Cardiac muscle cell (in vitro differentiated cells and primary cell): ENCODE results near the gene PNISR. TPM values are rescaled to one million over a fixed set of nuclear protein-coding genes. Genes with fewer than 3 reads are reported as not detected.

Experiments
- DNase-seq, 2 donors: peaks; one replicate each; pipeline versions ENCODE4 v3.0.0 to v3.0.0-alpha.2; 2010 to 2017; ENCODE audit warnings: low read depth in 1 of 2, low spot score in 1 of 2
- H3K27ac ChIP-seq: fragments of 200-600 bp; sonication (generic); 2 replicates; pipeline ENCODE4 v1.5.1; 2016
- H3K27me3 ChIP-seq: fragments of 200-600 bp; sonication (generic); 2 replicates; pipeline ENCODE4 v1.6.0; 2016; ENCODE audit warnings: control low read depth
- H3K36me3 ChIP-seq: fragments of 200-600 bp; sonication (generic); 2 replicates; pipeline ENCODE4 v1.5.1; 2016; ENCODE audit warnings: control low read depth
- H3K4me1 ChIP-seq: fragments of 200-600 bp; sonication (generic); 2 replicates; pipeline ENCODE4 v1.8.1; 2017; ENCODE audit warnings: low read depth, mild to moderate bottlenecking, mixed run types
- H3K4me3 ChIP-seq: fragments of 200-600 bp; sonication (generic); 2 replicates; pipeline ENCODE4 v1.5.1; 2016; ENCODE audit warnings: mild to moderate bottlenecking
- H3K9me3 ChIP-seq: fragments of 200-600 bp; sonication (generic); 2 replicates; pipeline ENCODE4 v1.5.1; 2017; ENCODE audit warnings: low read depth, mild to moderate bottlenecking, control low read depth
- polyA plus RNA-seq: library from polyadenylated mRNA; unstranded; fragments of >200 nt; fragmentation: Nextera tagmentation; extraction: Ambion mirVana; gene quantifications from 2 replicates; pipeline ENCODE4 v1.2.1, GENCODE V29; 2016
- total RNA-seq: library from RNA; depleted of rRNA; stranded (reverse); fragments of >200 nt; gene quantifications from 2 replicates; pipeline ENCODE4 v1.2.3, GENCODE V29; 2016
- TF ChIP-seq, protein P1 (sequence below): IDR thresholded peaks from 2 replicates; pipeline ENCODE4 v1.5.1; 2012; ENCODE audit warnings: low read depth, mild to moderate bottlenecking, low read length

The PNISR gene
- total and polyA plus RNA-seq, 2 experiments from 2014 or later: 175 to 217 TPM

DNA sequence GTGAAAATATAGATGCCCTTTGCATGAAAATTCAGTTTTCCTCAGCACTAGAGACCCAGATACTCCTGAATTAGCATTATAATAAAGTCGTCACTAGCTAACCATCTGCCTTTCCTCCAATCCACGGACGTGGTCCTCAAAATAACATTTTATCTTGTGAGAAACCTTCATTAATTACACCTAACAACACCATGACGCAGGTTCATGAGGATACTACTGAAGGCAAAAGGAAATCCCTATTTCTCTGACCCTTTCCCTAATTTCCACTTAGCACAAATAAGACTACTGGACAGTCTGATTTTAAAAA, 1.3 kb upstream of the PNISR start:
- Histone ChIP-seq H3K4me3 (peak overlapping the region; percentile 55), H3K27me3 (no peaks in the 10 kb centered on the region), H3K27ac (peak overlapping the region; percentile 96), H3K9me3 (no peaks in the 10 kb centered on the region), H3K4me1 (peaks cover 12% of the 10 kb centered on the region), H3K36me3 (no peaks in the 10 kb centered on the region)
- peak in 1 of 2 donors; percentile 8 for DNase-seq
- TF ChIP-seq, protein P1, sequence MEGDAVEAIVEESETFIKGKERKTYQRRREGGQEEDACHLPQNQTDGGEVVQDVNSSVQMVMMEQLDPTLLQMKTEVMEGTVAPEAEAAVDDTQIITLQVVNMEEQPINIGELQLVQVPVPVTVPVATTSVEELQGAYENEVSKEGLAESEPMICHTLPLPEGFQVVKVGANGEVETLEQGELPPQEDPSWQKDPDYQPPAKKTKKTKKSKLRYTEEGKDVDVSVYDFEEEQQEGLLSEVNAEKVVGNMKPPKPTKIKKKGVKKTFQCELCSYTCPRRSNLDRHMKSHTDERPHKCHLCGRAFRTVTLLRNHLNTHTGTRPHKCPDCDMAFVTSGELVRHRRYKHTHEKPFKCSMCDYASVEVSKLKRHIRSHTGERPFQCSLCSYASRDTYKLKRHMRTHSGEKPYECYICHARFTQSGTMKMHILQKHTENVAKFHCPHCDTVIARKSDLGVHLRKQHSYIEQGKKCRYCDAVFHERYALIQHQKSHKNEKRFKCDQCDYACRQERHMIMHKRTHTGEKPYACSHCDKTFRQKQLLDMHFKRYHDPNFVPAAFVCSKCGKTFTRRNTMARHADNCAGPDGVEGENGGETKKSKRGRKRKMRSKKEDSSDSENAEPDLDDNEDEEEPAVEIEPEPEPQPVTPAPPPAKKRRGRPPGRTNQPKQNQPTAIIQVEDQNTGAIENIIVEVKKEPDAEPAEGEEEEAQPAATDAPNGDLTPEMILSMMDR: no peak

DNA sequence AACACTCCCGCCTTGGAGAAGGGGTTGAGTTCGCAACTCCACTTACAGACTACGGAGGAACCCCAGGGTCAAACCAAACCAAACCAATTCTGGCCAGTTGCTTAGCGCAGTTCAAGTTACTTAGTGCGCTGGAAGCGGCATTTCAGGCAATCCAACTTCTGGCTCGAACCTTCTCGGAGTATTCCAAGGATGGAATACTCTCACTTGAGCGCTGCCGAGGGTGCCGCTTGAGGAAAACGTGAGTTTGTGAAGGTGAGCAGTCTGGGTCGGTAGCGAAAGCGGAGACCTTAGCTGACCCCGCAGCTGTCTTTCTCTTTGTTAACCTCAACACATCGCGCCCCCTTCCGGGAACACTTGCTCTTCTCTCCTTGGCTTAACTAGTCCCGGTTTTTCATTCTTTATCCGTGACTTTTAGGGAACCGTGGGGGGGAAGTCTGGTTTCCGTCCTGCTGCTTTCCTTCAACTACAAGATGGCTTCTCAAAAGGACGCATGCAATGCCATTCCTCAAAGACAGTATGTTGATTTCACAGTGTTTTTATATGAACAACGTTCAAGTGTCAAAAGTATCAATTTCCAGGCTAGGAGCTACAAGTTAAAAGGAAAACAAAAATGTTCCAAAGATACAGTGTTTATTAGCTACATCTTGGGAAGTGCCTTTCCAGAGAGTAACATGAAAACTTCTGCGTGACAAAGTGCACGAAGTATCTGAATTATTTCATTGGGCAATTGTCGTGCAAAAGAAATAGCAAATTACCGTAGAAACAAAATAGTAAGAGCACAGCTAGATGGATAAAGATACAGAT, 741 bp upstream of the PNISR start:
- no peaks in the 10 kb centered on the region for H3K36me3 ChIP-seq
- DNase-seq: peak; percentile 87 to 89
- H3K4me3 ChIP-seq: peak overlapping the region; percentile 55
- peaks cover 12% of the 10 kb centered on the region for H3K4me1 ChIP-seq
- no peaks in the 10 kb centered on the region for H3K27me3 ChIP-seq
- H3K27ac ChIP-seq: peak overlapping the region; percentile 96
- no peaks in the 10 kb centered on the region for H3K9me3 ChIP-seq
- TF ChIP-seq, protein P1: peak; percentile 51

DNA sequence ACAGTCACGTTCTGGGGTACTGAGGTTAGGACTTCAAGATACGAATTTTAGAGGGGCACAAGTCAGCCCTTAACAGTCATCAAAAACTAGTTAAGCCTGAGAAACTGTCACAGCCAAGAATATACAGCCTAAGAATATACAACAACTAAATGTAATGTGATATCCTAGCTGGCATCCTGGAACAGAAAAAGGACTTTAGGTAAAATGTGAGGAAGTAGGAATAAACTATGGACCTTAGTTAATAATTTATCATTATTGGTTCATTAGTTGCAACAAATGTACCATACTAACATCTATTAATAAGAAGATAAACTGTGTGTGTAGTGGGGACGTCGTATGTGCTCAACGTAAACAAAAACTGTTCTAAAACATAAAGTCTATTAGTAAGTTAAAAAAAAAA, 1.1 kb downstream of the PNISR start:
- no peaks in the 10 kb centered on the region for H3K36me3 ChIP-seq
- no peaks in the 10 kb centered on the region for H3K27me3 ChIP-seq
- H3K27ac ChIP-seq: no peak overlapping the region
- peak overlapping the region; percentile 55 for H3K4me3 ChIP-seq
- TF ChIP-seq, protein P1: no peak
- no peaks in the 10 kb centered on the region for H3K9me3 ChIP-seq
- H3K4me1 ChIP-seq: peaks cover 12% of the 10 kb centered on the region
- DNase-seq: no peak

DNA sequence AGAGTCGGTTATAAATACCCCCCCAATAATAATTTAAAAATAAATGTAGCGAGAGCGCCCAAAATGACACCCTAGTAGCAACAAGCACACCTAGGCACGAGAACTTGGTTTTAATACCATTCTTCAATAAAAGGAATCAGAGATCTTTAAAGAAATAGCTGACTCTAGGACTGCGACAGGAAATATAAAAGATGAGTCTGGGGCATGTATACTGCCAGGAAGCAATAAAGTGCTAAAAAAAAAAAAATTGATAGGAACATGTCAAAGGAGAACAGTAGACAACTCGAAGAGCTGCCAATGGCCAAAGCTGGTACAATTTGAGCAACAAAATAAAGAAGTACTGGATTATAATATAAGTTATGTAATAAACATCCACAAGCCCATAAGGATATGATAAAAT, 2.2 kb downstream of the PNISR start:
- Histone ChIP-seq H3K27me3 (no peaks in the 10 kb centered on the region), H3K27ac (no peak overlapping the region), H3K4me3 (no peak overlapping the region), H3K36me3 (no peaks in the 10 kb centered on the region), H3K4me1 (peaks cover 12% of the 10 kb centered on the region), H3K9me3 (no peaks in the 10 kb centered on the region)
- TF ChIP-seq, protein P1: no peak
- DNase-seq: no peak

DNA sequence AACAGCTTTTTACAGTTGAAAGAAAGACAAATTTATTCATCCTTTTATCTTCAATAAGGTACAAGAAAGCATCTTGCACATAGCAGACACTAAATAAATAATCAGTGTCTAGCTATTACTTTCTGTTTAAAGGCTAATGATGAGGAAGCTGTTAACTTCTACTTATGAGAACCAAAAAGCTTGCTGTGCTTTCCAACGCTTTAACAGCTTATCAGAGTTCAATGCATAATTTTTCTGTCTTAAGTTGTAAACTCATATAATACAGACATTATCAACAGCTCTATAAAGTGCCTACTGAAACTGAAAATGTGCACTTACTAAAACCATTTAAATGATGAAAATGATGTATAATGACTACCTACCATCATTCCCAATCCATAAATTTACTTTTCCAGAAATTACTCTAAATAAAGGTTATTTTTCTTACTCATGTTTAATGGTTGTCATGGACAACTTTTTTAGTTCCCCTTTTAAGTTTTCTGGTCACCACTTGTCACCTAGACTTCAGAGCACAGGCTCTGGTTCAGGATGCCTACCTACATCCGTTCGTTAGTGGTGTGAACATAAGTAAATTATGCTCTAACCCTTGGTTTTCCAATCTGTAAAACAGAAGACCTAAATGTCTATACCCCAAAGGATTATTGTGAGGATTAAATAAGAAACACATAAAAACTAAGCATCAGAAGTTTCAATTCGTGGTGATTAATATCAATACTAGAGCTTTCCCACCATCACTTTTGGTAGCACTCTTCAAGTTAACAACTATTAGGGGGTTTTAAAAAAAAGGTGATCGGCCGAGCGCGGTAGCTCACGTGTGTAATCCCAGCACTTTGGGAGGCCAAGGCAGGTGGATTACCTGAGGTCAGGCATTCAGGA, 8.0 kb downstream of the PNISR start:
- no peak for DNase-seq
- no peak overlapping the region for H3K27ac ChIP-seq
- peaks cover 19% of the 10 kb centered on the region for H3K36me3 ChIP-seq
- TF ChIP-seq, protein P1: no peak
- no peaks in the 10 kb centered on the region for H3K9me3 ChIP-seq
- no peaks in the 10 kb centered on the region for H3K27me3 ChIP-seq
- no peak overlapping the region for H3K4me3 ChIP-seq
- no peaks in the 10 kb centered on the region for H3K4me1 ChIP-seq
